GM23338 (cell line): Measurements from ENCODE around the gene SLC30A1. TPM values are rescaled to one million over a fixed set of nuclear protein-coding genes. Genes with fewer than 3 reads are reported as not detected.

ENCODE experiments used
- ATAC-seq: fragments of 200-7000 bp; cut with Tn5 transposase; 3 replicates; pipeline ENCODE4 v1.9.1; 2020
- DNase-seq: peaks from one replicate; pipeline ENCODE4 v3.0.0-alpha.2; 2015; ENCODE audit warnings: low spot score
- H2AFZ ChIP-seq: fragments of 200-600 bp; sonication (generic); 2 replicates; pipeline ENCODE4 v1.8.0; 2016; ENCODE audit warnings: antibody characterized with exemption, mild to moderate bottlenecking, moderate library complexity
- H3F3A ChIP-seq: fragments of 200-600 bp; sonication (generic); replicated peaks from 2 replicates; pipeline ENCODE4 v1.8.0; 2017; ENCODE audit warnings: antibody characterized with exemption, mixed run types, low read depth
- H3K27ac ChIP-seq: fragments of 200-600 bp; sonication (generic); 2 replicates; pipeline ENCODE4 v1.6.1; 2016; ENCODE audit warnings: low read depth
- H3K27me3 ChIP-seq: fragments of 200-600 bp; sonication (generic); 2 replicates; pipeline ENCODE4 v1.8.0; 2016; ENCODE audit warnings: mild to moderate bottlenecking, mixed run types, moderate library complexity; ENCODE audit not compliant: insufficient read depth
- H3K36me3 ChIP-seq: fragments of 200-600 bp; sonication (generic); 2 replicates; pipeline ENCODE4 v1.8.0; 2016; ENCODE audit warnings: mild to moderate bottlenecking; ENCODE audit not compliant: insufficient read depth
- H3K4me1 ChIP-seq: fragments of 200-600 bp; sonication (generic); 2 replicates; pipeline ENCODE4 v1.8.0; 2016; ENCODE audit warnings: mild to moderate bottlenecking, moderate library complexity; ENCODE audit not compliant: insufficient read depth
- H3K4me2 ChIP-seq: fragments of 200-600 bp; sonication (generic); 2 replicates; pipeline ENCODE4 v1.7.1; 2017; ENCODE audit warnings: mixed run types
- H3K4me3 ChIP-seq: fragments of 200-600 bp; sonication (generic); 2 replicates; pipeline ENCODE4 v1.6.1; 2016; ENCODE audit warnings: mixed run types
- H3K79me2 ChIP-seq: fragments of 200-600 bp; sonication (generic); replicated peaks from 2 replicates; pipeline ENCODE4 v1.8.0; 2017; ENCODE audit warnings: mild to moderate bottlenecking; ENCODE audit not compliant: insufficient read depth
- H3K9me2 ChIP-seq: fragments of 200-600 bp; sonication (generic); 2 replicates; pipeline ENCODE4 v1.8.0; 2017; ENCODE audit not compliant: insufficient read depth
- H4K20me1 ChIP-seq: fragments of 200-600 bp; sonication (generic); replicated peaks from 2 replicates; pipeline ENCODE4 v1.8.0; 2017; ENCODE audit warnings: mild to moderate bottlenecking; ENCODE audit not compliant: insufficient read depth
- H3K27ac Mint-ChIP-seq: 2 replicates; pipeline ENCODE4 v1.8.0; 2020; ENCODE audit warnings: inconsistent platforms, mild to moderate bottlenecking, moderate library complexity, mixed read lengths
- H3K27me3 Mint-ChIP-seq: 3 replicates; pipeline ENCODE4 v1.8.0; 2022; ENCODE audit warnings: low read depth, mild to moderate bottlenecking, moderate library complexity, mixed read lengths, inconsistent platforms; ENCODE audit not compliant: insufficient read depth, poor library complexity
- H3K36me3 Mint-ChIP-seq: 3 replicates; pipeline ENCODE4 v1.8.0; 2021; ENCODE audit warnings: low read depth, mild to moderate bottlenecking, inconsistent platforms, moderate library complexity, mixed read lengths
- H3K4me1 Mint-ChIP-seq: 3 replicates; pipeline ENCODE4 v1.8.0; 2020; ENCODE audit warnings: mild to moderate bottlenecking, inconsistent platforms, mixed read lengths
- H3K4me3 Mint-ChIP-seq: 3 replicates; pipeline ENCODE4 v1.8.0; 2021; ENCODE audit warnings: moderate library complexity, mild to moderate bottlenecking, inconsistent platforms, mixed read lengths
- H3K9me3 Mint-ChIP-seq: 3 replicates; pipeline ENCODE4 v1.8.0; 2020; ENCODE audit warnings: moderate library complexity, mild to moderate bottlenecking, inconsistent platforms, mixed read lengths
- CREB1 ChIP-seq: fragments of 250-450 bp; sonication (Bioruptor Pico); IDR thresholded peaks from 2 replicates; pipeline ENCODE4 v1.5.0; 2020; ENCODE audit warnings: low read depth, mild to moderate bottlenecking, moderate library complexity
- ETS1 ChIP-seq: IDR thresholded peaks from 2 replicates; pipeline ENCODE4 v1.6.1; 2016; ENCODE audit warnings: antibody characterized with exemption
- EZH2 ChIP-seq: fragments of 200-600 bp; sonication (generic); IDR thresholded peaks from one replicate; pipeline ENCODE4 v1.8.0; 2017; ENCODE audit warnings: antibody characterized with exemption, mild to moderate bottlenecking, low read depth; ENCODE audit not compliant: unreplicated experiment
- EZH2phosphoT487 ChIP-seq: fragments of 200-600 bp; sonication (generic); IDR thresholded peaks from one replicate; pipeline ENCODE4 v1.8.1; 2018; ENCODE audit warnings: antibody characterized with exemption; ENCODE audit not compliant: unreplicated experiment
- JUNB ChIP-seq: IDR thresholded peaks from one replicate; pipeline ENCODE4 v1.6.1; 2016; ENCODE audit warnings: antibody characterized with exemption; ENCODE audit not compliant: unreplicated experiment
- POLR2AphosphoS5 ChIP-seq: IDR thresholded peaks from 2 replicates; pipeline ENCODE4 v1.6.1; 2016; ENCODE audit warnings: antibody characterized with exemption, low read depth
- STAT1 ChIP-seq: IDR thresholded peaks from one replicate; pipeline ENCODE4 v1.6.1; 2016; ENCODE audit warnings: antibody characterized with exemption; ENCODE audit not compliant: unreplicated experiment
- ZNF331 ChIP-seq: fragments of 250-450 bp; sonication (Bioruptor Pico); IDR thresholded peaks from 2 replicates; pipeline ENCODE4 v1.5.0; 2020; ENCODE audit warnings: low read depth, mild to moderate bottlenecking, moderate library complexity
- ZNF462 ChIP-seq: fragments of 250-450 bp; sonication (Bioruptor Pico); IDR thresholded peaks from 2 replicates; pipeline ENCODE4 v1.5.0; 2020; ENCODE audit warnings: mild to moderate bottlenecking, moderate library complexity
- polyA plus RNA-seq: library from polyadenylated mRNA; unstranded; fragments of >200 nt; fragmentation: Nextera tagmentation; extraction: Ambion mirVana; gene quantifications from 2 replicates; pipeline ENCODE4 v1.2.1, GENCODE V29; 2016
- total RNA-seq: library from RNA; depleted of rRNA; stranded (reverse); fragments of >200 nt; shearing (Covaris generic); gene quantifications from 2 replicates; pipeline ENCODE4 v1.2.3, GENCODE V29; 2014

SLC30A1 gene
- total and polyA plus RNA-seq, 2 experiments from 2014 or later, result 3.3 to 17.7 TPM

- TF ChIP-seq ETS1 (no peak), POLR2AphosphoS5 (no peak), CREB1 (no peak), STAT1 (no peak), ZNF462 (no peak), ZNF331 (CRISPR knock-in tag) (no peak)
Observed at GRCh38 chr1:211529011-211529410, 50.0 kb downstream of the SLC30A1 start (continued).

GRCh38 chr1:211527888-211528287 lies 51.1 kb downstream of the SLC30A1 start:
- Histone ChIP-seq H4K20me1 (no peaks in the 10 kb centered on the region), H3K4me2 (no peak overlapping the region), H3K27me3 (no peaks in the 10 kb centered on the region), H3K79me2 (no peaks in the 10 kb centered on the region), H3K4me1 (no peaks in the 10 kb centered on the region), H3K27ac (no peak overlapping the region), H3F3A (no peaks in the 10 kb centered on the region), H3K4me3 (no peak overlapping the region), H3K36me3 (no peaks in the 10 kb centered on the region), H2AFZ (no peak overlapping the region; the same call in 1 of the 2 replicates), H3K9me2 (no peaks in the 10 kb centered on the region)
- Mint-ChIP-seq H3K27ac (no peak overlapping the region), H3K9me3 (no peaks in the 10 kb centered on the region; the same call in 2 of the 3 replicates), H3K4me1 (peaks cover 7% of the 10 kb centered on the region), H3K4me3 (no peak overlapping the region), H3K27me3 (peaks cover 5% of the 10 kb centered on the region), H3K36me3 (no peaks in the 10 kb centered on the region)
- no peak for ATAC-seq
- no peak for DNase-seq
- TF ChIP-seq JUNB, result no peak
- TF ChIP-seq CREB1, result no peak
- no peak for TF ChIP-seq EZH2
- no peak for TF ChIP-seq ZNF331 (CRISPR knock-in tag)
- TF ChIP-seq EZH2phosphoT487, result no peak
- no peak for TF ChIP-seq ZNF462
- TF ChIP-seq POLR2AphosphoS5, result no peak
